Measurements from ENCODE around the gene CFAP46.

CFAP46 gene

GRCh38 chr10:132908621-132909295 lies 33.6 kb downstream of the CFAP46 start:
- H3K27me3 ChIP-seq, result peaks cover 18% of the 10 kb centered on the region
- H3K4me3 ChIP-seq (ENCODE audit: low read depth in 1 of 2, low read length in 1 of 2), result no peak overlapping the region
- H3K9me3 ChIP-seq, result no peaks in the 10 kb centered on the region
- no peak overlapping the region for H3K27ac ChIP-seq
- no peak for TF ChIP-seq CTCF (IDR thresholded peaks at IDR 0.05)
- H3K36me3 ChIP-seq, result no peaks in the 10 kb centered on the region
- no peaks in the 10 kb centered on the region for H3K4me1 ChIP-seq (ENCODE audit: control insufficient read depth in 1 of 2, insufficient read depth in 1 of 2, low read depth in 1 of 2, low read length in 1 of 2)

GRCh38 chr10:132907821-132908620 lies 34.3 kb downstream of the CFAP46 start:
- H3K27me3 ChIP-seq, result peaks cover 19% of the 10 kb centered on the region
- no peaks in the 10 kb centered on the region for H3K9me3 ChIP-seq
- H3K4me3 ChIP-seq (ENCODE audit: low read depth in 1 of 2, low read length in 1 of 2), result no peak overlapping the region
- no peaks in the 10 kb centered on the region for H3K36me3 ChIP-seq
- H3K4me1 ChIP-seq (ENCODE audit: control insufficient read depth in 1 of 2, insufficient read depth in 1 of 2, low read depth in 1 of 2, low read length in 1 of 2), result no peaks in the 10 kb centered on the region
- no peak overlapping the region for H3K27ac ChIP-seq
- no peak for TF ChIP-seq CTCF (IDR thresholded peaks at IDR 0.05)

- Histone ChIP-seq H3K4me1 (ENCODE audit: control insufficient read depth in 1 of 2, insufficient read depth in 1 of 2, low read depth in 1 of 2, low read length in 1 of 2) (no peaks in the 10 kb centered on the region), H3K27ac (no peak overlapping the region), H3K9me3 (no peaks in the 10 kb centered on the region), H3K36me3 (no peaks in the 10 kb centered on the region), H3K4me3 (ENCODE audit: low read depth in 1 of 2, low read length in 1 of 2) (no peak overlapping the region), H3K27me3 (peaks cover 17% of the 10 kb centered on the region)
- TF ChIP-seq CTCF (IDR thresholded peaks at IDR 0.05), result no peak
Observed at GRCh38 chr10:132906836-132907235, 35.5 kb downstream of the CFAP46 start.

- Histone ChIP-seq H3K9me3 (no peaks in the 10 kb centered on the region), H3K4me1 (ENCODE audit: control insufficient read depth in 1 of 2, insufficient read depth in 1 of 2, low read depth in 1 of 2, low read length in 1 of 2) (no peaks in the 10 kb centered on the region), H3K27ac (no peak overlapping the region), H3K36me3 (no peaks in the 10 kb centered on the region), H3K4me3 (ENCODE audit: low read depth in 1 of 2, low read length in 1 of 2) (no peak overlapping the region), H3K27me3 (peaks cover 17% of the 10 kb centered on the region)
- no peak for TF ChIP-seq CTCF (IDR thresholded peaks at IDR 0.05)
Observed at GRCh38 chr10:132906106-132906505, 36.3 kb downstream of the CFAP46 start.

GRCh38 chr10:132905661-132906060 lies 36.7 kb downstream of the CFAP46 start:
- no peak for TF ChIP-seq CTCF (IDR thresholded peaks at IDR 0.05)
- Histone ChIP-seq H3K4me1 (ENCODE audit: control insufficient read depth in 1 of 2, insufficient read depth in 1 of 2, low read depth in 1 of 2, low read length in 1 of 2) (no peaks in the 10 kb centered on the region), H3K27me3 (peaks cover 17% of the 10 kb centered on the region), H3K36me3 (no peaks in the 10 kb centered on the region), H3K9me3 (no peaks in the 10 kb centered on the region), H3K4me3 (ENCODE audit: low read depth in 1 of 2, low read length in 1 of 2) (no peak overlapping the region), H3K27ac (no peak overlapping the region)

All from neutrophil (primary cell).